HG03039 (cell line): Measurements from ENCODE around the gene HOXD1.

ENCODE experiments used
- ATAC-seq: cut with Tn5 transposase; IDR thresholded peaks from one replicate; pipeline ENCODE4 v1.9.1; 2021; ENCODE audit warnings: mild to moderate bottlenecking, moderate library complexity; ENCODE audit not compliant: unreplicated experiment

The HOXD1 gene

GRCh38 chr2:176187899-176188773, at the start of gene HOXD1:
Gene HOXD1 (plus strand): TSS chr2:176188668. CDS start chr2:176188802, 134 bp downstream.
- ATAC-seq, result no peak

DNA sequence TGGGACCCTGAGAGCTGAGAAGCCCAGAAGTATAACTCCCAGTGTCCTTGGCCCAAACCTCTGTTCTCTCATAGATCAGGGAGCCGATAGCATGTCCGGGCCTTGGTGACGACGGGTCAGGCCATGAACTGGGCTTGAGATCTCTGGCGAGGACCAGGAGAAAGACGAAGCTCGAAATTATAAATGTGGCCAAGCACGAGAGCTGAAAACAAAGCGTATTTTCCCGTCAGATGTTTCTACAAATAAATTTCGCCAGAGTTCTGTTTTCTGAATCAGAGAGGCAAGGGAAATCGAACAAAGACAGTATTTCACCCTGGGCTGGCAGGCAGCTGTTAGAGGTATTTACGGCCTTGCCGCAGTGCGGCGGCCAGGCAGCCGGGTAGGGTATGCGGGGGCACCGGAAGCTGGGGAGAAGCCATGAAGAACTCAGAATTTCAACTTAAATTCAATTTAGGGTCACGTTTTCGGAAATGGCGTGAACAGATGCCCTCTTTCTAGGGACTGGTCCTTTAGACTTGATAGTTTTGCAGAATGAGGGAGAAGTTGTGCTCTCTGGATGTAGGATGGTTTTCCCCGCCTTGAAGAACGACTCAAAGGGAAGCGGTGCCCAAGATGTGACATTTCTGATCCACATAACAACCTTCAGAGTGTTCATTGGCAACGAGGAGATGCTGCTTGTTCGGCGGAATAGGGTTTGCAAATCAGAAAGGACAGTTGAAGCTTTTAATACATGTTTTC, 49.4 kb upstream of the HOXD1 start:
- ATAC-seq, result no peak

DNA sequence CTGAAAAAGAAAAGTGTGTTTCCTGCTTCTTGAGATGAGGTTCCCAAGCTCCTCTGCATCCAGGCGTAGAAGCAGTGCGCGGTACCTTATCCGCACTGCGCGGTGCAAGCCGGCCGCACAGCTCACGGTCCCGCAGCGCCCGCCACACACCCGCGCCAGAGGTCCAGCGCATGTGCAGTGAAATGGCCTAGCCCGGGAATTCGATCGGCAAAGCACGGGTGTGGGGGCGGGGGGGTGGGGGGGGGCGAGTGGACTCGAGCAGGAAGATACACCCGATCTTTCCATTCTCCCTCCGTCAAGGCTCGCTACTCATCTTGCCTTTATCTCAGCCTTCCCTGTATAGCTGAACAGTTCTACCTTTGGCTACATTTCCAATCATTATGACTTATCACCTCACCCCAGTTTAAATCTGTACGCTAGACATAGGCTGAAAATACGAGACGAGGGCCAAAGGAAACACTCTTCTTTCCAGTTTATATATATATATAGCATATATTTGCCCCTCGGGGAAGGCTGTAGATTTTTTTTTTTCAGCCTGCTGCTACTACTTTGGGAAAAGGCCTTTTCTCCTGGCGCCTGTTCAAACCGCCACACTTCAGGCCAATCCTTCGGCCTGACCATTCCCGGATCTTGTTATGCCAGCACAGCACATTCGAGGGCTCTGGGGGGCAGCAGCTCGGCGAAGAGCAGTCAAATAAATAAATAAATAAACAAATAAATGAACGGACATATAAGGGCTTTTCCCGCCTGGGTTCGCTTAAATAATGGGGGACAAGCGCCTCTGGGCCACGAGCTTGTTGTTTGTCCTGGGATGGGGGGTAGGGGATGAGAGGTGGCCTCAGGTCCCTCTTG, 48.6 kb upstream of the HOXD1 start:
- no peak for ATAC-seq

- ATAC-seq, result peak; percentile 83
These were observed 47.8 kb upstream of the HOXD1 start for GRCh38 chr2:176140513-176141317.

DNA sequence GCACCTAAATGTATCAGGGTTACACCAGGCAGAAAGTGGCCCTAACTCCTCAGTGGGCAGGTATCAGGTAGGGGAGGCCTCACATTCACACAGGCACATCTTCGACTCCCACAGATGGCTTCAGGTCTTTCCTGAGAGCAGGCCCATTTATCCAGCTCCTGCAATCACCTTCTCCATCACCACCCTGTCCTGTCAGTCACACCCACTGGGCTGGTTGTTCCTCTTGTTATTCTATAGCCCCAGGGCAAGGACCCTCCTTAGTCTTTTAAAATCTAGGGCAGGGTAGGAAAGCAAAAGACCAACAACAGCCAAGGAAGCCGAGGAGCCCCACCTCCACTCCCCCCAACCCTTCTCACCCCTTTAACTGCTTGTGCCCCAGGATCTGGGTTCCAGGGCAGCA, 46.2 kb upstream of the HOXD1 start:
- ATAC-seq, result no peak

DNA sequence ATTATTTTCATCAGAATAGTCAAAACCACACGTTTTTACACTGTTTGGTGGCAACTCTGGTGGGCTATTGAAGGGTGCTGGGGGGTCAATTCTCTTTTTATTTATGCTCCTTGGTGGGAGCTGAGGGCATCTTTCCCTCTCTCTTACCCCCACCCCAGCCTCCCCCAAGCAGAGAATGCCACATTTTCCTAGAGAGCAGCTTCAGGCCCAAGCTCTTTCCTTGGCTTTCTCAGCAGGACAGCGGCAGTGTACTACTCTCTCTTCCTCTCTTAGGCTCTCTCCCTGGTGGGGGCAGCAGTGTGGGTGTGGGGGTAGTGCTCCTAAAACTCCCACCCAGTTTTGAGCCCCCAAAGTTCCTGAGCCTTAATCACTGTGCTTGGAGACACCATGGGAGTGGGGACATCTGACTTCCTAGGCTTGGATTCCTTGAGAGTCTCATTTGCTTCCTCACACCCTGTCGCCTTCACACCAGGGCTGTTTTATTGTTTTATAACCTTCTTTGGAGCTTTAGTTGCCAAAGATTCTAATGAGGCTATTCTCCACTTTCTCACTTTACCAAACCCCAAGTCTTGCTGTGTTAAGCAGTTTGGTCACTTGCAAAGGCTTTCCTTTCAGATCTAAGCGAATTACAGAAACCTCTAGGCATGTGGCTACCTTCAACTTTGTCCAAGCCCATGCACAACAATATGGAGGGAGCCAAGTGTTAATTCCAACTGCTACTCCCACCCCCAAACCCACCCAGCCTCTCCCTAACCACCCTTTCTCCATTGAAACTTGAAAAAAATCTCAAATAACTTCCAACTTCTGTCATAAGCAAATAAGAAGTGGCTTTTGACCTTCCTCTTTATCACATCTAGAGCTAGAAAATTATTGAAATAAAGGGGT, 43.1 kb upstream of the HOXD1 start:
- no peak for ATAC-seq

DNA sequence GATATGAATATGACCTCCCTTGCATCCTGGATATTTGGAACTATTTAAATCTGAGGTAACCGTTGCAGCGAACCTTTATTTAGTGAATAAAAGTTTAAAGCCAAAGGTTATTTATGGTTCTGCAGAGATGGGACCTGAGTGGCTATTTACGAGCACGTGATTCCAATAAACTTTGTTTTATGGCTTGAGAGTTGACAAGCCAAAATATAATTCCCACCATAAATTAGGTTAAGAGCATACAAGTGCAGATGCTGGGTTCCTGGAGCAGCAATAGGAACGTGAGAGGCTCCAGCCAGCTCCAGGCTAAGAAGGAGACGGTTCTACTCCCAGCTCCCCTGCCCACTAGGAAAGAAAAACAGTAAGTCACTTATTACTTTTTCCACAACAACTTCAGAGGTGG, 42.4 kb upstream of the HOXD1 start:
- no peak for ATAC-seq

GRCh38 chr2:176146645-176147044, 41.8 kb upstream of the HOXD1 start:
- ATAC-seq, result no peak

- ATAC-seq, result no peak
These were observed 41.2 kb upstream of the HOXD1 start for GRCh38 chr2:176147210-176147799.

DNA sequence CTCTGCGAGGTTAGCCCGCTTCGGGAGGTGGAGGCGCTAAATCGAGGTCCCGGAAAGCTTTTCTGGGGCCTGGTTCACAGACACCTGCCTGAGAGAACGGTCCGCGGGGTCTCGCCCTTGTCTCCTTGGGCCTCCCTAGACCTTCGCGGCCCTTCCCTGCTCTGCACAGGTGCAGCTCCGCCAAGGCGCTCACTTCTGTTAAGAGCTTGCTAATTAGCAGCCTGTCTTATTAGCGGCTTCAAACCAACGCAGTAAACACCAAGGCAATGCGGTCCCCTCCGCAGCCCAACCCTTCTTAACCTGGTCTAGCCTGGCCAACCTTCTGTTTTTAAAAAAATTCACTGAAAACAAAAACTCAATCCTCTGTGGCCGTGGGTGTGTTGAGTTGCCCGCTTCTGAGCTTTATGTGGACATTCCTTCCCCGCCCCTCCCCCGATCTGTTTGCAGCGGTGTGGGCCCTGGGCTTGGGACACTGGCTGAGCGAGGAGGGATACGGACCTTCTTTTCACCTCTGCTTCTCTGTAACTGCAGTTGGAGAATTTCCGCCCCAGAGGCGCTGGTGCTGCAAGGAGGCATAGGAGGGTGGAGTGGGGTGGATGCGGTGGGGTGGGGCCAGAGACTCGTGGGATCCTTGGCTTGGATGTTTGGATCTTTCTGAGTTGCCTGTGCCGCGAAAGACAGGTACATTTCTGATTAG, 40.5 kb upstream of the HOXD1 start:
- no peak for ATAC-seq

- ATAC-seq, result no peak
These were observed 39.6 kb upstream of the HOXD1 start for GRCh38 chr2:176148751-176149421.

DNA sequence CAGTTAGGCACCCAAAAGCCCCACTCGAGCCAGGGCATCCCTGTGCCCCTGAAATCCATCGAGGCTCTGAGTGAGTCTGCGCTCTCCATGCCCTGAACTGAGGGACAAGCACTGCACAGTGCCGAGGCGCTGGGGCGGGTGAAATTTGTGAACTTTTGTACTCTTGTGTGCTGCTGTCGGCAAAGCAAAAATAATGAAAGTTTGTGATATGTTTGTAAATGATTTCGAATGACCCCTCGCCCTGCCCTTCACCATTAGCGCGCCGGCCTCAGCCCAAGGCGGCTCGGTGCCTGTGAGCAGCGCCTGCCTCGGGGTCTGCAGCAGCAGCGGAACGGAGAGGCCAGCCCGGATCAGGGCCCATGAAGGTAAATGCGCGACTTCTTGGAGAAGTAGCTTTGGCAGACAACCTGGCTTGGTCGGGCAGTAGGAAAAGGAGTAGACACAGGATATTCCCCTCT, 39.0 kb upstream of the HOXD1 start:
- no peak for ATAC-seq

DNA sequence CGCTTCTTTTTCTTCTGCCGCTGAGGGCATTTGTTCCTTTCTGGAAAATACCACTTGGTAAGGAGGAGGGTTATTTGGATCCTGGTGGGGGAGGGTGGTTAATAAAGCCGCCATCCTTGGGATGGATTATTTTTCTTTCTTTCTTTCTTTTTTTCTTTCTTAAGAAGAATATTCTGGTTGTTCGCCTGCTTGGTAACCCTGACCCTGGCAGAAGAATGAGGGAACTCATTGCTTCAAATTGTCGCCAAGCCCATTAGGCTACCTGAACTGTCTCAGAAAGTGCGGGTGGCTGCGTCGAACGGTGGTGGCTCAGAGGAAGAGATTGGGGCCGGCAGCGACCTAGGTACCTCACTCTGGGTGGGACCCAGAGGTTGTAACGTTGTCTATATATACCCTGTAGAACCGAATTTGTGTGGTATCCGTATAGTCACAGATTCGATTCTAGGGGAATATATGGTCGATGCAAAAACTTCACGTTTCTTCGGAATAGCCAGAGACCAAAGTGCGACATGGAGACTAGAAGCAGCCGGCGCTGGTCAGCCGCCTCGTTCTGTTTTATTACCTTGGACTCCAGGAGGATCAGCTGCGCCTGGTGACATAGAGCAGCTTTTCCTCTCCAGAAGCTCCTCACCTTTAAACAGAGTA, 38.4 kb upstream of the HOXD1 start:
- ATAC-seq, result no peak

GRCh38 chr2:176150584-176151441, 37.7 kb upstream of the HOXD1 start:
- ATAC-seq, result no peak

DNA sequence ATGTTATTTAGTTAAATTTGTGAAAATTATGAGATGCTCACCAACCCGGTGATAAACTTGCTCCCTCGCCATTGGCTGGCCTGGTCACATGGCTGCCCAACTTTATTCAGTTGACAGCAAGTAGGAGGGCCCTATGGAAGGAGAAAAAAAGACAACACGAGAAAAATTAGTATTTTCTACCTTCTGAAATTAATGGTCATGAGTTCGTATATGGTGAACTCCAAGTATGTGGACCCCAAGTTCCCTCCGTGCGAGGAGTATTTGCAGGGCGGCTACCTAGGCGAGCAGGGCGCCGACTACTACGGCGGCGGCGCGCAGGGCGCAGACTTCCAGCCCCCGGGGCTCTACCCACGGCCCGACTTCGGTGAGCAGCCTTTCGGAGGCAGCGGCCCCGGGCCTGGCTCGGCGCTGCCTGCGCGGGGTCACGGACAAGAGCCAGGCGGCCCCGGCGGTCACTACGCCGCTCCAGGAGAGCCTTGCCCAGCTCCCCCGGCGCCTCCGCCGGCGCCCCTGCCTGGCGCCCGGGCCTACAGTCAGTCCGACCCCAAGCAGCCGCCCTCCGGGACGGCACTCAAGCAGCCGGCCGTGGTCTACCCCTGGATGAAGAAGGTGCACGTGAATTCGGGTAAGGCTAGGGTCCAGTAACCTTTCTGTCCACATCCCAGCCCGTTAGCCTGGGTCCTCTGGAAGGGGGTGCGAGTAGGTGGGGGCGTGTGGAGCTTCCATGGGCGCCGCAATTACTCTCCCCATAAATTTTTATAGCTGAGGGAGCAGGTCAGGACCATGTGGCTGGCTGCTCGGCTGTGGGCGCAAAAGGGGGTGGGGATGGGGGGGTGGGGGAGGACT, 36.8 kb upstream of the HOXD1 start, which contains the start of gene HOXD4:
TSS of gene HOXD4 (plus strand) at position 109 of the 846 bp plus-strand sequence. CDS start at position 193, 84 bp downstream.
- no peak for ATAC-seq
